SK-N-SH treated with all-trans-retinoic acid at 6 μM for 48 hours (cell line): ENCODE results near the gene NOX4.
"Not testable (repeated sequence)": the region's sequence is repeated elsewhere in the genome, so short reads cannot be mapped to it uniquely, and the experiment has no call there.

Experiments
- OSR1 ChIP-seq: fragments of 250-450 bp; sonication (Bioruptor Pico); IDR thresholded peaks from 2 replicates; pipeline ENCODE4 v1.8.0; 2022; ENCODE audit warnings: moderate library complexity, mild to moderate bottlenecking, inconsistent platforms
- ZNF565 ChIP-seq: fragments of 450-650 bp; formaldehyde crosslinking; conservative IDR thresholded peaks from 2 replicates; pipeline ENCODE4 v1.5.0; 2020; ENCODE audit warnings: low read depth, mild to moderate bottlenecking, moderate library complexity
- ZNF70 ChIP-seq: fragments of 450-650 bp; formaldehyde crosslinking; IDR thresholded peaks from 2 replicates; pipeline ENCODE4 v1.5.0; 2020; ENCODE audit warnings: mild to moderate bottlenecking, moderate library complexity
- TF ChIP-seq, protein P1 (sequence below): fragments of 250-450 bp; sonication (Bioruptor Pico); IDR thresholded peaks from 2 replicates; pipeline ENCODE4 v1.8.0; 2021; ENCODE audit warnings: low read depth, mild to moderate bottlenecking, moderate library complexity, borderline replicate concordance

DNA sequence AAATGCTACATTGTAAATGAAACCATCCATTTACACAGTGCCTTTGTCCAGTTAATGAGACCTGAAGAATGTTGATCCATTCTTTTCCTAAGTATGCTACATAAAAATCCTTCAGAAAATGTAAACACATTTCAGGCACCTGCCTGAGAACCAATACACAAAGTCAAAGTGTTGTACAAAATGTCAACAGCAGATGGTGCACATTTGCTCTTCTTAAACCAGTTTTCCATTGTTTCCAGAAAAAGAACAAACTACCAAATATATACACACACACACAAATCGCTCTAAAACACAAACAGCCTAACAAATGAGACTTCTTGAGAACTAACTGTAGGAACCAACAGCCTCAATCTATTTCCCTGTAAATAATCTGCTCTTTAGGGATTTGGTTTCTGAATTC is 157.5 kb downstream of the NOX4 start:
- not testable (repeated sequence) for TF ChIP-seq ZNF70 (CRISPR knock-in tag); ZNF565; OSR1 (CRISPR knock-in tag)
- TF ChIP-seq, protein P1, sequence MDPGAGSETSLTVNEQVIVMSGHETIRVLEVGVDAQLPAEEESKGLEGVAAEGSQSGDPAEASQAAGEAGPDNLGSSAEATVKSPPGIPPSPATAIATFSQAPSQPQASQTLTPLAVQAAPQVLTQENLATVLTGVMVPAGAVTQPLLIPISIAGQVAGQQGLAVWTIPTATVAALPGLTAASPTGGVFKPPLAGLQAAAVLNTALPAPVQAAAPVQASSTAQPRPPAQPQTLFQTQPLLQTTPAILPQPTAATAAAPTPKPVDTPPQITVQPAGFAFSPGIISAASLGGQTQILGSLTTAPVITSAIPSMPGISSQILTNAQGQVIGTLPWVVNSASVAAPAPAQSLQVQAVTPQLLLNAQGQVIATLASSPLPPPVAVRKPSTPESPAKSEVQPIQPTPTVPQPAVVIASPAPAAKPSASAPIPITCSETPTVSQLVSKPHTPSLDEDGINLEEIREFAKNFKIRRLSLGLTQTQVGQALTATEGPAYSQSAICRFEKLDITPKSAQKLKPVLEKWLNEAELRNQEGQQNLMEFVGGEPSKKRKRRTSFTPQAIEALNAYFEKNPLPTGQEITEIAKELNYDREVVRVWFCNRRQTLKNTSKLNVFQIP (CRISPR knock-in tag): not testable (repeated sequence)
